RWPE2 (cell line): Measurements from ENCODE around the gene DNAH5.

Experiments used
- ATAC-seq: fragments of 200-7000 bp; cut with Tn5 transposase; 3 replicates; pipeline ENCODE4 v1.9.1; 2021; ENCODE audit warnings: low read depth
- DNase-seq: peaks from one replicate; pipeline ENCODE4 v3.0.0-alpha.2; 2020; ENCODE audit warnings: low spot score
- H3K27ac ChIP-seq: fragments of 450-650 bp; 2 replicates; pipeline ENCODE4 v1.5.1; 2017; ENCODE audit warnings: mild to moderate bottlenecking; ENCODE audit not compliant: poor library complexity, severe bottlenecking
- H3K27me3 ChIP-seq: fragments of 250-450 bp; sonication (Bioruptor Pico); 2 replicates; pipeline ENCODE4 v1.5.1; 2021; ENCODE audit warnings: mild to moderate bottlenecking, moderate library complexity; ENCODE audit not compliant: insufficient read depth, poor library complexity, severe bottlenecking
- H3K36me3 ChIP-seq: fragments of 250-450 bp; sonication (Bioruptor Pico); 2 replicates; pipeline ENCODE4 v1.5.1; 2020; ENCODE audit warnings: low read depth, mild to moderate bottlenecking, moderate library complexity
- H3K4me1 ChIP-seq: fragments of 250-450 bp; sonication (Bioruptor Pico); 2 replicates; pipeline ENCODE4 v1.5.1; 2021; ENCODE audit warnings: mild to moderate bottlenecking, moderate library complexity; ENCODE audit not compliant: insufficient read depth, poor library complexity, severe bottlenecking
- H3K4me3 ChIP-seq: fragments of 250-450 bp; sonication (Bioruptor Pico); 2 replicates; pipeline ENCODE4 v1.5.1; 2021; ENCODE audit warnings: mild to moderate bottlenecking, moderate library complexity; ENCODE audit not compliant: severe bottlenecking
- H3K9me3 ChIP-seq: fragments of 250-450 bp; sonication (Bioruptor Pico); 2 replicates; pipeline ENCODE4 v1.5.1; 2021; ENCODE audit warnings: mild to moderate bottlenecking, moderate library complexity; ENCODE audit not compliant: severe bottlenecking
- CTCF ChIP-seq: fragments of 450-650 bp; IDR thresholded peaks from one replicate; pipeline ENCODE4 v1.5.1; 2017; ENCODE audit warnings: mild to moderate bottlenecking, moderate library complexity; ENCODE audit not compliant: poor library complexity, severe bottlenecking

The DNAH5 gene

GRCh38 chr5:13944560-13945199, at the start of gene DNAH5:
DNAH5 (minus strand) TSS chr5:13944688; CDS start chr5:13944438, 250 bp downstream.
- H3K27ac ChIP-seq = no peak within 1 kb of the TSS
- no peaks in the 10 kb centered on the region for H3K36me3 ChIP-seq
- H3K4me3 ChIP-seq = no peak within 1 kb of the TSS
- no peaks in the 10 kb centered on the region for H3K9me3 ChIP-seq
- TF ChIP-seq CTCF = no peak
- ATAC-seq = peak; percentile 59
- H3K4me1 ChIP-seq = no peaks in the 10 kb centered on the region
- no peaks in the 10 kb centered on the region for H3K27me3 ChIP-seq
- no peak for DNase-seq

- no peaks in the 10 kb centered on the region for H3K27me3 ChIP-seq
- ATAC-seq = no peak
- TF ChIP-seq CTCF = no peak
- peaks cover 9% of the 10 kb centered on the region for H3K4me1 ChIP-seq
- no peak overlapping the region for H3K4me3 ChIP-seq
- no peak overlapping the region for H3K27ac ChIP-seq
- H3K36me3 ChIP-seq = no peaks in the 10 kb centered on the region
- peaks cover 3% of the 10 kb centered on the region for H3K9me3 ChIP-seq
- DNase-seq = no peak
Observed at GRCh38 chr5:13993926-13994325, 49.4 kb upstream of the DNAH5 start.

GRCh38 chr5:13992795-13993194, 48.3 kb upstream of the DNAH5 start:
- ATAC-seq (no peak), DNase-seq (no peak)
- H3K36me3 ChIP-seq = no peaks in the 10 kb centered on the region
- H3K27me3 ChIP-seq = no peaks in the 10 kb centered on the region
- H3K4me3 ChIP-seq = no peak overlapping the region
- no peaks in the 10 kb centered on the region for H3K9me3 ChIP-seq
- TF ChIP-seq CTCF = no peak
- no peak overlapping the region for H3K27ac ChIP-seq
- H3K4me1 ChIP-seq = peaks cover 9% of the 10 kb centered on the region

GRCh38 chr5:13991365-13991764, 46.9 kb upstream of the DNAH5 start:
- no peaks in the 10 kb centered on the region for H3K36me3 ChIP-seq
- peak; percentile 41; the same call in 1 of the 3 replicates for ATAC-seq
- no peak for DNase-seq
- peak overlapping the region; percentile 22 for H3K27ac ChIP-seq
- no peaks in the 10 kb centered on the region for H3K27me3 ChIP-seq
- no peak overlapping the region for H3K4me3 ChIP-seq
- peaks cover 9% of the 10 kb centered on the region for H3K4me1 ChIP-seq
- H3K9me3 ChIP-seq = no peaks in the 10 kb centered on the region
- TF ChIP-seq CTCF = no peak

GRCh38 chr5:13990896-13991295, 46.4 kb upstream of the DNAH5 start:
- no peaks in the 10 kb centered on the region for H3K36me3 ChIP-seq
- ATAC-seq = no peak
- H3K27ac ChIP-seq = peak overlapping the region; percentile 22
- no peak for TF ChIP-seq CTCF
- H3K27me3 ChIP-seq = no peaks in the 10 kb centered on the region
- H3K9me3 ChIP-seq = no peaks in the 10 kb centered on the region
- H3K4me3 ChIP-seq = no peak overlapping the region
- no peak for DNase-seq
- H3K4me1 ChIP-seq = peaks cover 13% of the 10 kb centered on the region
